Uterus (tissue), 2 donors: Measurements from ENCODE around the gene IFT22.

Experiments used
- CTCF ChIP-seq, 4 experiments: fragments of 200-600 bp in 2 of 4; fragments of 450-650 bp in 2 of 4; sonication (generic) in 2 of 4; IDR thresholded peaks; one replicate each; pipeline ENCODE4 v1.5.1; 2016 to 2019; ENCODE audit warnings: antibody characterized with exemption in 4 of 4, mild to moderate bottlenecking in 2 of 4, moderate library complexity in 1 of 4
- POLR2A ChIP-seq, 2 donors: fragments of 450-650 bp; IDR thresholded peaks; one replicate each; pipeline ENCODE4 v1.6.1; 2016; ENCODE audit warnings: antibody characterized with exemption in 2 of 2, mild to moderate bottlenecking in 1 of 2, moderate library complexity in 1 of 2

GRCh38 chr7:101352920-101353308 lies 31.3 kb upstream of the IFT22 start:
- TF ChIP-seq CTCF (IDR thresholded peaks at IDR 0.05), result no peak
- no peak for TF ChIP-seq POLR2A (IDR thresholded peaks at IDR 0.05)
